Neural crest cell (in vitro differentiated cells): ENCODE results near the gene LRRC8D. TPM values are rescaled to one million over a fixed set of nuclear protein-coding genes. Genes with fewer than 3 reads are reported as not detected.
A peak's percentile ranks its signal among the peaks of the same experiment; 100 is the strongest.

ENCODE experiments used
- DNase-seq: peaks from one replicate; pipeline ENCODE4 v3.0.0; 2021; ENCODE audit warnings: low read depth, mixed read lengths, low spot score
- H3K27ac Mint-ChIP-seq: one replicate; pipeline ENCODE4 v1.8.0; 2021; ENCODE audit warnings: mild to moderate bottlenecking, mixed read lengths; ENCODE audit not compliant: unreplicated experiment
- H3K27me3 Mint-ChIP-seq: 2 replicates; pipeline ENCODE4 v1.8.0; 2021; ENCODE audit warnings: low read depth, mild to moderate bottlenecking, mixed read lengths
- H3K36me3 Mint-ChIP-seq: 2 replicates; pipeline ENCODE4 v1.8.0; 2021; ENCODE audit warnings: low read depth, mild to moderate bottlenecking, mixed read lengths
- H3K4me1 Mint-ChIP-seq: 2 replicates; pipeline ENCODE4 v1.8.0; 2021; ENCODE audit warnings: mixed read lengths
- H3K4me3 Mint-ChIP-seq: one replicate; pipeline ENCODE4 v1.8.0; 2021; ENCODE audit warnings: mild to moderate bottlenecking, mixed read lengths
- H3K9me3 Mint-ChIP-seq: 2 replicates; pipeline ENCODE4 v1.8.0; 2021; ENCODE audit warnings: mixed read lengths
- CTCF ChIP-seq: fragments of 200-600 bp; sonication (generic); conservative IDR thresholded peaks from 2 replicates; pipeline ENCODE4 v1.5.0; 2021; ENCODE audit warnings: antibody characterized with exemption, mild to moderate bottlenecking
- total RNA-seq: library from RNA; stranded (reverse); gene quantifications from 2 replicates; pipeline ENCODE4 v1.2.1, GENCODE V29; 2021

Gene LRRC8D
- total RNA-seq, 1 donor from 2014 or later = 44.9 TPM

GRCh38 chr1:89855413-89856123 is 34.7 kb downstream of the LRRC8D start:
- H3K27me3 Mint-ChIP-seq = no peaks in the 10 kb centered on the region

GRCh38 chr1:89863165-89863830 is 42.5 kb downstream of the LRRC8D start:
- Mint-ChIP-seq H3K27ac (peak overlapping the region; percentile 7), H3K4me1 (peaks cover 23% of the 10 kb centered on the region)

More at GRCh38 chr1:89855413-89856123, 34.7 kb downstream of the LRRC8D start:
- Mint-ChIP-seq H3K27ac (no peak overlapping the region), H3K4me1 (no peaks in the 10 kb centered on the region), H3K4me3 (no peak overlapping the region), H3K9me3 (no peaks in the 10 kb centered on the region), H3K36me3 (no peaks in the 10 kb centered on the region)
- TF ChIP-seq CTCF = no peak
- DNase-seq = no peak

GRCh38 chr1:89865498-89866382 is 44.9 kb downstream of the LRRC8D start:
- no peak for TF ChIP-seq CTCF
- no peak overlapping the region for H3K27ac Mint-ChIP-seq

More at GRCh38 chr1:89863165-89863830, 42.5 kb downstream of the LRRC8D start:
- H3K36me3 Mint-ChIP-seq = peaks cover 11% of the 10 kb centered on the region
- no peaks in the 10 kb centered on the region for H3K27me3 Mint-ChIP-seq
- H3K9me3 Mint-ChIP-seq = no peaks in the 10 kb centered on the region
- no peak overlapping the region for H3K4me3 Mint-ChIP-seq
- DNase-seq = no peak
- no peak for TF ChIP-seq CTCF

GRCh38 chr1:89866568-89866967 is 45.7 kb downstream of the LRRC8D start:
- TF ChIP-seq CTCF = no peak
- Mint-ChIP-seq H3K4me3 (no peak overlapping the region), H3K36me3 (peaks cover 28% of the 10 kb centered on the region), H3K9me3 (no peaks in the 10 kb centered on the region), H3K27me3 (no peaks in the 10 kb centered on the region), H3K4me1 (peaks cover 30% of the 10 kb centered on the region), H3K27ac (no peak overlapping the region)
- no peak for DNase-seq

More at GRCh38 chr1:89865498-89866382, 44.9 kb downstream of the LRRC8D start:
- no peaks in the 10 kb centered on the region for H3K9me3 Mint-ChIP-seq
- DNase-seq = no peak
- H3K27me3 Mint-ChIP-seq = no peaks in the 10 kb centered on the region
- no peak overlapping the region for H3K4me3 Mint-ChIP-seq
- peaks cover 26% of the 10 kb centered on the region for H3K4me1 Mint-ChIP-seq
- H3K36me3 Mint-ChIP-seq = peaks cover 25% of the 10 kb centered on the region

GRCh38 chr1:89870998-89871397 is 50.2 kb downstream of the LRRC8D start:
- DNase-seq = no peak
- H3K27me3 Mint-ChIP-seq = no peaks in the 10 kb centered on the region
- H3K4me1 Mint-ChIP-seq = peaks cover 18% of the 10 kb centered on the region
- H3K36me3 Mint-ChIP-seq = peaks cover 27% of the 10 kb centered on the region
- no peak for TF ChIP-seq CTCF
- no peak overlapping the region for H3K4me3 Mint-ChIP-seq
- peak overlapping the region; percentile 23 for H3K27ac Mint-ChIP-seq
- H3K9me3 Mint-ChIP-seq = no peaks in the 10 kb centered on the region
